Progenitor cell of endocrine pancreas (in vitro differentiated cells): ENCODE measurements around the gene XRCC5. TPM values are rescaled to one million over a fixed set of nuclear protein-coding genes. Genes with fewer than 3 reads are reported as not detected.

Experiments used
- DNase-seq: peaks from one replicate; pipeline ENCODE4 v3.0.0; 2021; ENCODE audit warnings: low spot score; ENCODE audit not compliant: unreplicated experiment
- H3K27ac Mint-ChIP-seq: 2 replicates; pipeline ENCODE4 v1.8.0; 2021; ENCODE audit warnings: mild to moderate bottlenecking, moderate library complexity, mixed read lengths
- H3K27me3 Mint-ChIP-seq: 2 replicates; pipeline ENCODE4 v1.8.0; 2021; ENCODE audit warnings: mixed read lengths
- H3K36me3 Mint-ChIP-seq: 2 replicates; pipeline ENCODE4 v1.8.0; 2022; ENCODE audit warnings: mixed read lengths; ENCODE audit not compliant: insufficient read depth
- H3K4me1 Mint-ChIP-seq: 2 replicates; pipeline ENCODE4 v1.8.0; 2021; ENCODE audit warnings: low read depth, mixed read lengths
- H3K4me3 Mint-ChIP-seq: 2 replicates; pipeline ENCODE4 v1.8.0; 2021; ENCODE audit warnings: low read depth, mild to moderate bottlenecking, moderate library complexity, mixed read lengths
- H3K9me3 Mint-ChIP-seq: 2 replicates; pipeline ENCODE4 v1.8.0; 2021; ENCODE audit warnings: low read depth, mixed read lengths
- total RNA-seq: library from RNA; stranded (reverse); gene quantifications from 2 replicates; pipeline ENCODE4 v1.2.1, GENCODE V29; 2021
- TF ChIP-seq, protein P1 (sequence below): fragments of 200-600 bp; sonication (generic); IDR thresholded peaks from one replicate; pipeline ENCODE4 v1.5.0; 2021; ENCODE audit warnings: antibody characterized with exemption, mild to moderate bottlenecking; ENCODE audit not compliant: unreplicated experiment

Gene XRCC5
- total RNA-seq, 1 donor from 2014 or later = 378 TPM

DNA sequence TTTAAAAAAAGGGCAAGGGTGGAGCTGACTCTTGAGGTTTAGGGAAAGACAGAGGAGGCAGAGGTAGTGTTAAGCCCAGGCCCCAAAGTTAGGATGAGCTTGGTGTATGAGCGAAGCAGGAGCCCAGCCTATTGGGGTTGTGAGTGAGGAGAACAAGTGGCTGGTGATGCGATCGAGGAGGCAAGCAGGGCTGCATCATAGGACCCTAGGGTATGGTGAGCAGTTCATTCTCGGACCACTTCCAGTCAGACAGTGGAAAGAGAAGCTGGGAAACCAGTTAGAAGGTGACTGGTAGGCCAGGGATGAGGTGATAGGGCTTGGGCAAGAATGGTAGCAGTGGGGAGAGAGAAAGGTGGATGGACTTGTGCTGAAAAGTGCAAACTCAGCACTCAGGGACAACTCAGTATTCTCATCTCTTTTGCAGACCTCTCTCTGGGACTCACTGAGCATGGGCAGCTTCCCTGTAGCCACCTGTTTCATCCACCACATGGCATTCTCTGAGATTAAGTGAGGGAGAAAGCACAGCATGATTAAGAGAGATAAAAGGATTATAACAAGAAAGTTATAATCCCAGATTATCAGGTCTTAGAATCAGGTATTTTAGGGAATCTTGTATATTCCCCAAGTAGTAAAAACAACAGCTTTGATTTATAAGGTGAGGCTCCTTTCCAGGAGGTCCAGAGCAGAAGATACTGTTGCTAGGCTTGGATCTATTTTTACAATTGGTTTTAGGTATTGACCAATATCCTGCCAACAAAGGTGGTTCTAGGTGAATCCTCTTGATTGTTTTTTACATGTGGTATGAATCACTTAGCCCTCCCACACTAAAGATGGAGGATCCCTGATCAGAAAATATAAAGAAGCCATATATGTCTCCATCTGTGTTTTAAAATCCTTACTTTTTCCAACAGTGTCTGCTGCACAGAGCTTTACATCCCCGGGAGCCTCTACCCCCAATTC, 38.3 kb downstream of the XRCC5 start:
- no peak overlapping the region for H3K4me3 Mint-ChIP-seq
- peaks cover 2% of the 10 kb centered on the region for H3K4me1 Mint-ChIP-seq
- peaks cover 36% of the 10 kb centered on the region for H3K36me3 Mint-ChIP-seq
- TF ChIP-seq, protein P1, sequence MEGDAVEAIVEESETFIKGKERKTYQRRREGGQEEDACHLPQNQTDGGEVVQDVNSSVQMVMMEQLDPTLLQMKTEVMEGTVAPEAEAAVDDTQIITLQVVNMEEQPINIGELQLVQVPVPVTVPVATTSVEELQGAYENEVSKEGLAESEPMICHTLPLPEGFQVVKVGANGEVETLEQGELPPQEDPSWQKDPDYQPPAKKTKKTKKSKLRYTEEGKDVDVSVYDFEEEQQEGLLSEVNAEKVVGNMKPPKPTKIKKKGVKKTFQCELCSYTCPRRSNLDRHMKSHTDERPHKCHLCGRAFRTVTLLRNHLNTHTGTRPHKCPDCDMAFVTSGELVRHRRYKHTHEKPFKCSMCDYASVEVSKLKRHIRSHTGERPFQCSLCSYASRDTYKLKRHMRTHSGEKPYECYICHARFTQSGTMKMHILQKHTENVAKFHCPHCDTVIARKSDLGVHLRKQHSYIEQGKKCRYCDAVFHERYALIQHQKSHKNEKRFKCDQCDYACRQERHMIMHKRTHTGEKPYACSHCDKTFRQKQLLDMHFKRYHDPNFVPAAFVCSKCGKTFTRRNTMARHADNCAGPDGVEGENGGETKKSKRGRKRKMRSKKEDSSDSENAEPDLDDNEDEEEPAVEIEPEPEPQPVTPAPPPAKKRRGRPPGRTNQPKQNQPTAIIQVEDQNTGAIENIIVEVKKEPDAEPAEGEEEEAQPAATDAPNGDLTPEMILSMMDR = no peak
- no peak for DNase-seq
- no peaks in the 10 kb centered on the region for H3K27me3 Mint-ChIP-seq
- no peaks in the 10 kb centered on the region for H3K9me3 Mint-ChIP-seq
- H3K27ac Mint-ChIP-seq = peak overlapping the region; percentile 50

DNA sequence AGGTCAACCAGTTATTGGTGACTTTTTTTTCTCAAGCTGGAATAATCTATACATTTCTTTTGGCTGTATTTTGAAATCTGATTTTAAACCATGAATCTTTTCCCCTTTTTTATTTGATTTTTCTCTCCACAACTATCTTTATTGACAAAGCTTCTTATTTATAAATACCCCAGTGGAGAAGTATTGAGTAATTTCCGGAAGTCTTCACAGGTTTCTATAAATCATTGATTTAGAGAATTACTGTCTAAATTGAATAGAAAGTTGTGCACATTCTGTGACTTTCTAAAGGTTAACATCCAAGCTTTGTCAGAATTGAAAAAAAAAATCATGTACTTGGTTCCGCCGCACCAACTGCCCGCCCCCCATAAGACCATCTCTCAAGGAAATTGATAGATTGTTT, 39.8 kb downstream of the XRCC5 start:
- TF ChIP-seq, protein P1 = no peak
- H3K9me3 Mint-ChIP-seq = no peaks in the 10 kb centered on the region
- DNase-seq = no peak
- peaks cover 2% of the 10 kb centered on the region for H3K4me1 Mint-ChIP-seq
- H3K27me3 Mint-ChIP-seq = no peaks in the 10 kb centered on the region
- no peak overlapping the region for H3K27ac Mint-ChIP-seq
- peaks cover 39% of the 10 kb centered on the region for H3K36me3 Mint-ChIP-seq
- no peak overlapping the region for H3K4me3 Mint-ChIP-seq

DNA sequence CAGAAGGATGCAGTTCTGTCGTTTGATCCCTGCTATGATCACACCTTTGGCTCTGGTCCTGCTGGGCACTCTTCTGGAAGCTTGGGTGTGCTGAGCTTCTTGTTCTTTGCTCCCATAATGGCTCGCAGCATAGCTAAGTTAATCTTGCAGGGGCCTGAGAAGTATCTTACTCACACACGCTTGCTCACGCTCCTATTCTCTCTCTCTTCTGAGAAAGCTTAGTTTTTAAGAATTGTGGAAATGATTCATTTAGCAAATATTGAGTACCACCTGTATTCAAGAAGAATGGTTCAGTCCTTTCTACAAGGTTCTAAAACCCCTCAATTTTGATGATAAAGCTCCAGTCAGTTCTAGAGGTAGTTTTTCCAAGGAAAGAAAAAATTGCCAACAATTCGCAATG, 40.6 kb downstream of the XRCC5 start:
- Mint-ChIP-seq H3K27ac (peak overlapping the region; percentile 19), H3K4me1 (peaks cover 2% of the 10 kb centered on the region), H3K9me3 (no peaks in the 10 kb centered on the region), H3K36me3 (peaks cover 39% of the 10 kb centered on the region), H3K4me3 (no peak overlapping the region), H3K27me3 (no peaks in the 10 kb centered on the region)
- DNase-seq = no peak
- TF ChIP-seq, protein P1 = no peak

DNA sequence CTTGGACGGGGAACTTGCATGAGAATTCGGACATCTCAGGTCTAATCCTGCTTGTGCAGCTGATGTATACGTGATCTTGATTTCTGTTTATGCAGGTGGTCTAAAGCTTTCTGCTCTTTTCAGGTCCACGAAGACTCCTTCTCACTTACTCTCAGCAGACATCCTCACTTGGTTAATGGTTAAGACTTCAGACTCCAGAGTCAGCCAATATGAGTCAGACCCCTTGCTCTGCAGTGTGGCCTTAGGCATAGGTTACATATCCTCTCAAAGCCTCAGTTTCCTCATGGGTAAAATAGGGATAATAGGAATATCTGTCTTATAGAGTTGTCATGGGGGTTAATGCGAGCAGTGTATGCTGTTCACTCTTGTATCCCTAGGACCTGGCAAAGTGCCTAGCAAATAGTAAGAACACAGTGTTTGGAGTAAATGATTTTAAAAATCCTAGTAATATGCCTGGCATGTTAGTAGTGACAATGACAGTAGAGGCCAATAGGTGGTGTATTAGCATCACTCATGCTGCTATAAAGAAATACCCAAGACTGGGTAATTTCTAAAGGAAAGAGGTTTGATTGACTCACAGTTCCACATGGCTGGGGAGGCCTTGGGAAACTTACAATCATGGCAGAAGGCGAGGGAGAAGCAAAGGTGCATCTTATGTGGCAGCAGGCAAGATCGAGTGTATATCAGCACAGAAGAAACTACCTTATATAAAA, 42.3 kb downstream of the XRCC5 start:
- H3K27ac Mint-ChIP-seq = no peak overlapping the region
- H3K4me3 Mint-ChIP-seq = no peak overlapping the region
- H3K27me3 Mint-ChIP-seq = no peaks in the 10 kb centered on the region
- no peaks in the 10 kb centered on the region for H3K9me3 Mint-ChIP-seq
- TF ChIP-seq, protein P1 = no peak
- H3K36me3 Mint-ChIP-seq = peaks cover 50% of the 10 kb centered on the region
- H3K4me1 Mint-ChIP-seq = peaks cover 2% of the 10 kb centered on the region
- DNase-seq = no peak

DNA sequence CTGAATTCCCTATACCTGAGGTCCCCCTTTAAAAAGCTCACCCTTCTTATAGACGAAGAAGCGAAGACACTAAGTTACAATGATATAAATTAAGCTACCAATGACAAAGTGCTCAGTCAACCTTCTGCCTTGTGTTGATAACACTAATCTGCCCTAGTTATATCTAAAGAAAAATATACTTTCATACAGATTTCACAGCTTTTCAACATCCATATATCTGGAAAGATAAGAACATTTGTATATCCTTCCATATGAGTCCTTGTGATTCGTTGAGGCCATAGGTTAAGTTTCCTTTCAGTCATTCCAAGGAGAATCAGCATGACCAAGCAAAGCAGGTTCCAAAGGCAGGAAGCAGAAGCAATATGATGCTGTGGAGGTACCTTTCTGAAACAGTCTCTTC, 46.8 kb downstream of the XRCC5 start:
- peak overlapping the region; percentile 74 for H3K27ac Mint-ChIP-seq
- no peaks in the 10 kb centered on the region for H3K27me3 Mint-ChIP-seq
- no peak overlapping the region for H3K4me3 Mint-ChIP-seq
- H3K9me3 Mint-ChIP-seq = no peaks in the 10 kb centered on the region
- TF ChIP-seq, protein P1 = no peak
- no peaks in the 10 kb centered on the region for H3K4me1 Mint-ChIP-seq
- no peak for DNase-seq
- H3K36me3 Mint-ChIP-seq = peaks cover 32% of the 10 kb centered on the region
